Mucosa of rectum (tissue), 2 donors: ENCODE results near the gene BAIAP2.
A peak's percentile ranks its signal among the peaks of the same experiment; 100 is the strongest.

Source experiments
- H3K27ac ChIP-seq, 2 donors: one replicate each; pipeline ENCODE4 v1.7.0; 2013; ENCODE audit warnings: inconsistent platforms in 2 of 2, low read depth in 2 of 2, low read length in 2 of 2
- H3K27me3 ChIP-seq, 2 donors: one replicate each; pipeline ENCODE4 v1.7.0; 2013; ENCODE audit warnings: low read length in 2 of 2; ENCODE audit not compliant: control insufficient read depth in 2 of 2, insufficient read depth in 2 of 2
- H3K36me3 ChIP-seq, 2 donors: one replicate each; pipeline ENCODE4 v1.7.0; 2013; ENCODE audit warnings: low read length in 2 of 2; ENCODE audit not compliant: control insufficient read depth in 2 of 2, insufficient read depth in 2 of 2
- H3K4me1 ChIP-seq, 2 donors: one replicate each; pipeline ENCODE4 v1.7.0; 2013; ENCODE audit warnings: low read length in 2 of 2, mild to moderate bottlenecking in 1 of 2; ENCODE audit not compliant: control insufficient read depth in 2 of 2, insufficient read depth in 2 of 2
- H3K4me3 ChIP-seq, 2 donors: one replicate each; pipeline ENCODE4 v1.7.0; 2013; ENCODE audit warnings: low read length in 2 of 2
- H3K9ac ChIP-seq, 2 donors: one replicate each; pipeline ENCODE4 v1.7.0; 2013; ENCODE audit warnings: low read length in 2 of 2, low read depth in 1 of 2, mild to moderate bottlenecking in 1 of 2
- H3K9me3 ChIP-seq, 2 donors: one replicate each; pipeline ENCODE4 v1.7.0; 2013; ENCODE audit warnings: low read length in 2 of 2; ENCODE audit not compliant: control insufficient read depth in 2 of 2
- donor health status: healthy.
- donor health status: Normal muscosa, but diverticular disease.

BAIAP2 gene

DNA sequence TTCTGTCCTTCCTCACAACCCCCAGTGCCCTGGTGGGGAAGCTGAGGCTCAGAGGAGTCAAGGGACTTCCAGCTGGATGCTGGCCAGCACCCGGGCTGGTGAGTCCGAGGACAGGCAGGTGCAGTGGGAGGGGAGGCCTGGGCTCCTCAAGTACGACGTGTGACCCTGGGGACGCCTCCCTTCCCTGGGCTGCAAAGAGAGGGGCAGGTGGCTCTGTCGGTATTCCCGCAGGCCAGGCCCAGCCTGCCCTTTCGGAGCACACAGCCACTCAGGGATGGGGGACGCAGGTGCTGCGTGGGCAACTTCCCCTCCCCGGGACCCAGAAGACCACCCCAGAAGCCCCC, 97.2 kb downstream of the BAIAP2 start:
- Histone ChIP-seq H3K4me3 (peak overlapping the region in 1 of 2 donors; percentile 25), H3K9me3 (no peaks in the 10 kb centered on the region), H3K27ac (peak overlapping the region; percentile 32 to 54), H3K9ac (peak overlapping the region in 1 of 2 donors; percentile 1), H3K27me3 (no peaks in the 10 kb centered on the region), H3K4me1 (peaks cover 2 to 25% of the 10 kb centered on the region in 2 donors), H3K36me3 (no peaks in the 10 kb centered on the region)

DNA sequence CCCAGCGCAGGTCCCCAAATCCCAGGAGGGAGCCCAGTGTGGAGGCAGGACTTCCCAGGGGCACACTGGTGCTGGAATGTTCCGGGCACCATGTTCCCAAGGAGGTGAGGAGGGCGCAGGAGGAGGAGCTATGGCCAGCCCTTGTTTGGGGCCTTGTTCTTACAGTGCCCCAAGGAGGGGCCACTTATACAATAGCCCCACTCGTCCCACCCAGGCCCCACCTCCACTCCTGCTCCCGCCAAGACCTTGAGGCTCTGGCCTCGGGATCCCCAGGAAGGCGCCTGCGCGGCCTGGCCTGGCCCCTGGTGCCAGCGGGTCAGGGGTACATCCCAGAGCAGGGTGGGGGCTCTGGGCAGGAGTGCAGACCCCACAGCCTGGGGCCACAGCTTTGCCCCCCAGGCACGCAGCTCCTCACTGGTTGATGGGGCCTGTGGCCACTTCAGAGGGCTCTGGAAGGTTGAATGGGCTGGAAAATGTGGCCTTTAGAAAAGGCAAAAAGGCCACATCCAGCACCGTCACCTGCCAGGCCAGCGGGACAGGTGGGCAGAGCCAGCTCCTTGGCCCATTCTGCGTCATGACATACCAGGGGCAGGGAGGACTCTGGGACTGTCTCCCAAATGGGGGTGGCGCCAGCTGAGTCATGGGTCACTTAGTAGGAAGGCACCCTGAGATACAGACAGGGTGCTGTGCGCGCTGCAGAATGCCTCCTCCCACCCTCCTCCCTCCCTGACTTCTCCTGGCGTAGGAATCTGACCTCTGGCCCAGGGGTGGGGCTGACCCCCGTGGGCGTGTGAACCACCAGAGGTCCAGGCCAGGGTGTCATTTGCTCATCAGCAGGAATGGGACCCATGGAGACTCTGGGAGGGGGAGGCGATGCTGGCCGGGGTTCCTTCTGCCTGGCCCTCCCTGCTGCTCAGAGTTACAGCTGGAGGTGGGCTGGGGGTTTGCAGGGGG, 98.1 kb downstream of the BAIAP2 start:
- no peak overlapping the region for H3K9ac ChIP-seq
- H3K4me1 ChIP-seq: peaks cover 2 to 25% of the 10 kb centered on the region in 2 donors
- H3K4me3 ChIP-seq: no peak overlapping the region
- H3K9me3 ChIP-seq: no peaks in the 10 kb centered on the region
- no peaks in the 10 kb centered on the region for H3K27me3 ChIP-seq
- peak overlapping the region in 1 of 2 donors; percentile 54 for H3K27ac ChIP-seq
- H3K36me3 ChIP-seq: no peaks in the 10 kb centered on the region

DNA sequence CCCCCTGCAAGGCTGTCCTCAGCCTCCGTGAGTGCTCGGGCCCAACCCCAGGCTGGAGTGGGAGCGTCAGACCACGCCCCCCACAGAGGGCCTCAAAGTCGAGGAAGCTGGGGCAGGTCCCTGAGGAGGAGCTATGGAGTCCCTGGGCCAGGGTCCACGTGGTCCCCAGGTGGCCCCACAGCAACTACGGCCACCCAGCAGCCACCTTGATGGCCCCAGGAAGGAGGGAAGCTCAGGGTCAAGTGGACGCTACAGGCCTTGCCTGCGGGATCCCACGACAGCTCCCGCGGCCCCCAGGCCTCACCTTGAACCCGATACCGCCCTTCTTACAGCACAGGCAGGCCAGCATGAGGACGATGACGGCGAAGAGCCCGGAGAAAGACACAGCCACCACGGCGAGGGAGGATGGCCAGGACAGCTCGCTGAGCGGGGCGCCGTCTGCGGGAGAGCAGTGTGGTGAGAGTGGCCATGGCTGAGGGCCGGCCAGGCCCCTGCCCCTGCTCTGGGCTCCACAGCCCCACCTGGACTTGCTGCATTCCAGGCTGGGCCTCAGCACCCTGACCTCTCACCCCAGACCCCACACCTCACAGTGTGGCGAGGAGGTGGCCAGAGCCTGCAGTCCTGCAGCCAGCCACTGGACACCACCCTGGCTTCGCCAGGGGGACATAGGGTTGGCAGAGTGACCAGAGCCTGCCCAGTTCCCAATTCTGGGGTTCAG, 99.3 kb downstream of the BAIAP2 start:
- Histone ChIP-seq H3K9ac (no peak overlapping the region), H3K27ac (no peak overlapping the region), H3K27me3 (no peaks in the 10 kb centered on the region), H3K4me3 (no peak overlapping the region), H3K9me3 (no peaks in the 10 kb centered on the region), H3K36me3 (no peaks in the 10 kb centered on the region), H3K4me1 (peaks cover 2 to 25% of the 10 kb centered on the region in 2 donors)

DNA sequence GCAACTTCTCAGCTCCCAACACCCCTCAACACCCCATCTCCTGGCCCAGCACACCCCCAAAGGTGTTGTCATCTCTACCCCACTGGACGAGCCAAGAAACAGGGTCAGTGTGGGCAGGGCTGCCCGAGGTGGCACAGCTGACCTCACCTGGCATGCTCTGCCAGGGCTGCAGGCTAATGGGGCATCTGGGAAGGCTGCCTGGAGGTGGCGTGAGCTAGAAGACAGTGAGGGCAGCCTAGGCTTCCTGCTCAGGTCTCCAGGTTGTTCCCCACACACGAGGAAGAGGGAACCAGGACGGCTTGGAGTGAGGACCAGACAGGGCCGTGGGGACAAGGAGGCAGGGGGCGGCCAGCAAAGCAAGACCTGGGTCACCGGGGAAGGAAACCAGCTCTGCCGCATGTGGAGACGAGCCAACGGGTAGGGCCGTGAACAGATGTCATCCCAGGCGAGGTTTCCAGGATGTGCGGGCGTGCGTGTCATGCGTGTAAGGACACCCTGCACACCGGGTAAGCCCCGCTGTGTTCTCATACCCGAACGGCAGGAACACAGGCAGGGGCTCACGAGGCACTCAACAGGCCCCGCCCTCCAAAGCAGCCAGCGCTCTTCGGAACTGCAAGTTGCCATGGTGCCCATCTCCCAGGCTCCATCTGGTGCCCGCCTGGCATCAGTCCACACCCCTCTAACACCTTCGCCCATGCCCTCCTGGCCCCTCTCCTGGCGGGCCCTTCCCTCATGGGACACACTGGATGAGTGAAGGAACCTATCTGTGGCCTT, 100.7 kb downstream of the BAIAP2 start:
- no peak overlapping the region for H3K4me3 ChIP-seq
- no peaks in the 10 kb centered on the region for H3K9me3 ChIP-seq
- H3K36me3 ChIP-seq: no peaks in the 10 kb centered on the region
- H3K27me3 ChIP-seq: no peaks in the 10 kb centered on the region
- H3K9ac ChIP-seq: no peak overlapping the region
- H3K4me1 ChIP-seq: peaks cover 2 to 25% of the 10 kb centered on the region in 2 donors
- H3K27ac ChIP-seq: no peak overlapping the region

DNA sequence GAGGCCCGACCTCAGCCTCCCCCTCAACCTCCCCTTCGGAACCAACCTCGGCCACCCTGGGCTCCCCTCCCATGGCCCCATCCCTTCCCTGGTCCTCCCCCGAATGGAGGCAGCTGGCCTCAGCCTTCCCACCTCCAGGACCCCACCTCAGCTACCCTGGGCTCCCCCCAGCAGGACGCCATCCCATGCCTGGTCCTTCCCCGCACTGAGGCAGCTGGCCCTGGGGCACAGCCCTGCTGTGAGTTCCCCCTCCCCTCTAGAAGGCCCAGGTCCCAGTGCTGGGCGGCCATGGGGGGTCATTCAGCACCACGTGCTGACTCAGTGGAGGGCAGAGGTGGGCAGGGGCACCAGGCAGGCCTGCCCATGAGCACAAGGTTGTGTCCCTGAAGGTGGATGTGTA, 101.4 kb downstream of the BAIAP2 start:
- no peaks in the 10 kb centered on the region for H3K9me3 ChIP-seq
- H3K9ac ChIP-seq: no peak overlapping the region
- peaks cover 2 to 23% of the 10 kb centered on the region in 2 donors for H3K4me1 ChIP-seq
- no peak overlapping the region for H3K4me3 ChIP-seq
- no peaks in the 10 kb centered on the region for H3K36me3 ChIP-seq
- no peak overlapping the region for H3K27ac ChIP-seq
- no peaks in the 10 kb centered on the region for H3K27me3 ChIP-seq

DNA sequence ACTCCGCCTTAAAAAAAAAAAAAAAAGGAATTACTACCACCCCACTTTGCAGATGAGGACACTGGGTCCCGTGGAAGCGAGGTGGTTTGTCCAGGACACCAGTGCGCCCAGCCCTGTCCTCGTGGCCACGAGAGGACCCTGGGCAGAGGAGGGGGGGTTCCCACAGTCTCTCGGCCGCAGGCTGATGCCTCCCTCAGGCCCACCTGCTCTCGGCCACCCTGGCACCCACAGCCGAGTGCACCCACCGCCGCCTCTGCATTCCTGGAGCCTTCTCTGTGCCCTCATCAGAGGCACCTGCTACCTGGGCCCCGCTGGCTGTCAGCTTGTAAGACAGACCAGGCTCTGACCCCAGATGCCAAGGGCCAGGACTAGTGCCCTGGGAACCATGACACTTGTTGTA, 102.3 kb downstream of the BAIAP2 start:
- Histone ChIP-seq H3K27me3 (no peaks in the 10 kb centered on the region), H3K27ac (no peak overlapping the region), H3K9me3 (no peaks in the 10 kb centered on the region), H3K36me3 (no peaks in the 10 kb centered on the region), H3K4me1 (peaks cover 0 to 14% of the 10 kb centered on the region in 2 donors), H3K4me3 (no peak overlapping the region), H3K9ac (no peak overlapping the region)

DNA sequence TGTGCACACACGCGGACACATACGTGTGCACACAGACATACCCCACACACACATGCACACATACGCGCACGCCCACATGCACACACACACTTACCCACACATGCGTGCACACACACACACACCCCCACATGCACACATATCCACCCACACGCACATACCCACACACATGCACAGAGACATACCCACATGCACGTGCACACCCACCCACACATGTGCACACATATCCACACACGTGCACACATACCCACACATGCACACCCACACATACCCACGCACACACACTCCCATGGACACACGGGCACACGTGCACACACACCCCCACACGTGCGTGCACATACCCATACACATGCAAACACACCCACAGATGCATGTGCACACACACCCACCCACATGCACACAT, 103.1 kb downstream of the BAIAP2 start:
- no peaks in the 10 kb centered on the region for H3K36me3 ChIP-seq
- no peaks in the 10 kb centered on the region for H3K9me3 ChIP-seq
- H3K4me3 ChIP-seq: no peak overlapping the region
- H3K9ac ChIP-seq: no peak overlapping the region
- H3K27me3 ChIP-seq: no peaks in the 10 kb centered on the region
- H3K27ac ChIP-seq: no peak overlapping the region
- H3K4me1 ChIP-seq: peaks cover 0 to 10% of the 10 kb centered on the region in 2 donors

DNA sequence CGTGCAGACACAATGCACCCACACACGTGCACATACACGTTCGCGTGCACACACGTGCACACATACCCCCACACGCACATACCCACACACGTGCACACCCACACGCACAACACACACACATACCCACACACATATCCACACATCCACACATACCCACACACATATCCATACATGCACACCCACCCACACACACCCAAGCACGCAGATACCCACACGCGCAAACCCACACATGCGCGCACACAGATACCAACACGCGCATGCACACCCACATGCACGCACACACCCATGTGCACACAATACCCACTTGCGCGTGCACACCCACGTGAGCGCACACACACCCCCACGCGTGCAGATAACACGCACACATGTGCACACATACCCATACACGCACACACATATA, 103.5 kb downstream of the BAIAP2 start:
- no peaks in the 10 kb centered on the region for H3K36me3 ChIP-seq
- H3K4me3 ChIP-seq: no peak overlapping the region
- no peak overlapping the region for H3K9ac ChIP-seq
- H3K27me3 ChIP-seq: no peaks in the 10 kb centered on the region
- H3K27ac ChIP-seq: no peak overlapping the region
- peaks cover 0 to 7% of the 10 kb centered on the region in 2 donors for H3K4me1 ChIP-seq
- H3K9me3 ChIP-seq: no peaks in the 10 kb centered on the region

DNA sequence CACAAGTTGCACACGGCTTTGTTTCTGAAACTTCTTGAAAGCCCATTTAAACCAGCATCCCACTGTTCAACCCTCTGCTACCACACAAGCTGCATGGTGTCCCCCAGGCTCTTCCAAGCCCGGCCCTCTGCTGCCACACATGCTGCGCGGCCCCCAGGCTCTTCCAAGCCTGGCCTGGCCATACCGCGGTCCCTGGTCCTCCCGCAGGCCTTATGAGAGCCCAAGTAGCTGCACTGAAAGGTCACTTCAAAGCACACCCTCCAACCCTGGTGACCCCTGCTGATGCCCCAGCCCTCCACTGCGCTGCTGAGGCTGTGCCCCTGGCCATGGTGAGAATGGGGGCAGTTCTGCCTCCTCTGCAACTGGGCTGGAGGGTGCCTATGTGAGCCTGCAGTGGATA, 104.5 kb downstream of the BAIAP2 start:
- no peak overlapping the region for H3K9ac ChIP-seq
- no peaks in the 10 kb centered on the region for H3K27me3 ChIP-seq
- no peak overlapping the region for H3K27ac ChIP-seq
- H3K9me3 ChIP-seq: no peaks in the 10 kb centered on the region
- H3K4me1 ChIP-seq: peaks cover 0 to 7% of the 10 kb centered on the region in 2 donors
- no peak overlapping the region for H3K4me3 ChIP-seq
- H3K36me3 ChIP-seq: no peaks in the 10 kb centered on the region

DNA sequence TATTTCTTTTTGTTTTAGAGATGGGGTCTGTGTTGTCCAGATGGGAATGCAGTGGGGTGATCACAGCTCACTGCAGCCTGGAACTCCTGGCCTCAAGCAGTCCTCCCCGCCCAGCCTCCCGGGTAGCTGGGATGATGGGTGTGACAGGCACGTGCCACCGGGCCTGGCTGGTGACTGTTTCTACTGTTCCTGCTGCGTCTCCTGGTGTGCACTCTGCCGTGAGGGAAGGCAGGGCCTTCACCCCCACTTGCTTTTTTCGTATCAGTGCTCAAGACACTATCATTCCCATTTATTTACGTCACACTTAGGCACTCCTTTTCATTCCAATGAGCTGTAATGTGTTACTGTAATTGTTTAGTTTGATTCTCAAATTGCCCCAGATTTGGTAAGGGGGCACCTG, 105.1 kb downstream of the BAIAP2 start:
- H3K4me1 ChIP-seq: peaks cover 0 to 7% of the 10 kb centered on the region in 2 donors
- H3K36me3 ChIP-seq: no peaks in the 10 kb centered on the region
- H3K4me3 ChIP-seq: no peak overlapping the region
- H3K27ac ChIP-seq: no peak overlapping the region
- H3K9me3 ChIP-seq: no peaks in the 10 kb centered on the region
- no peaks in the 10 kb centered on the region for H3K27me3 ChIP-seq
- no peak overlapping the region for H3K9ac ChIP-seq
